ENCODE measurements around the gene CES2. TPM values are rescaled to one million over a fixed set of nuclear protein-coding genes. Genes with fewer than 3 reads are reported as not detected.
"Not testable (repeated sequence)": the region's sequence is repeated elsewhere in the genome, so short reads cannot be mapped to it uniquely, and the experiment has no call there.

CES2 gene
- total and polyA plus RNA-seq, 2 donors (not counting 1 experiment from before 2014, with no cell fraction given) = 23.5 to 47.8 TPM

DNA sequence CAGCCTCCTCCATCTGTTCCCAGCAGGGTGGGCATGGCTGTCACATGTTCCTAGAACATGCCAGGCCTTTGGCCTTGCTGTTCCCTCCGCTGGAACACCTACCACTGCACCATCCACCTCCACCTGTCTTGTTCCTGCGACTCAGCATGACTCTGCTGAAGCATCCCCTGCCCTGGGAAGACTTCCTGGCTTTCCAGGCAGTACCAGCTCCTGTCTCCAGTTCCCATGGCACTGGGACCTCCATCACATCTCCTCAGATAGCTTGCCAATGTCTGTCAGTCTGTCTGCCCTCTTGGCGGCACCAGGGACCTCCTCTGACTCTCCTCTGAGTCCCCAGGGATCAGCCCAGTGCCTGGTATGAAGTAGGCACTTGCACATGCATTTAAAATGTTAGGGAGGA is 39.3 kb upstream of the CES2 start:
- no peak overlapping the region for H3K4me2 ChIP-seq (replicated peaks; ENCODE audit: low read depth, low read length, poor library complexity, severe bottlenecking)
- H2AFZ ChIP-seq (ENCODE audit: insufficient read depth, low read depth, low read length, poor library complexity, severe bottlenecking) = no peak overlapping the region
- H3K9ac ChIP-seq (ENCODE audit: low read length) = no peak overlapping the region
- ChIA-PET CTCF (interaction anchor here (1.0 to 2.5 kb wide), 6 partner anchors 11 to 259 kb away, joined by 3 to 8 read pairs (median 4); partner anchors contain the start of gene PDP2), POLR2A (no interaction called here)
- ATAC-seq (ENCODE audit: low read depth) (no peak), DNase-seq (no peak)
- no peaks in the 10 kb centered on the region for H3K27me3 Mint-ChIP-seq
- H3K9me3 ChIP-seq (ENCODE audit: control extremely low read depth in 1 of 3, control insufficient read depth in 2 of 3, insufficient read depth in 1 of 3, low read length in 2 of 3) = no peaks in the 10 kb centered on the region
- H3K27ac ChIP-seq (ENCODE audit: low read length in 2 of 2) = no peak overlapping the region
- peaks cover 0 to 3% of the 10 kb centered on the region in 2 donors for H3K4me1 ChIP-seq (ENCODE audit: control insufficient read depth in 2 of 2, insufficient read depth in 2 of 2, low read length in 2 of 2)
- no peaks in the 10 kb centered on the region for H3K9me3 Mint-ChIP-seq (ENCODE audit: insufficient read depth)
- H3K79me2 ChIP-seq (ENCODE audit: control insufficient read depth, insufficient read depth, low read length) = no peaks in the 10 kb centered on the region
- intact Hi-C loops (cut with micrococcal nuclease) = loop anchor here (1.0 kb wide), 1 partner anchor 58 kb away; no protein-coding TSS in a partner anchor
- no peak overlapping the region for H3K4me3 ChIP-seq (ENCODE audit: control extremely low read depth in 1 of 5, extremely low read depth in 1 of 5, insufficient read depth in 1 of 5, low read depth in 2 of 5, low read length in 4 of 5)
- WGBS (ENCODE audit: insufficient coverage) = 100% methylated on average over 2 of the region's 3 CpGs
- H3K27ac Mint-ChIP-seq = no peak overlapping the region
- no peaks in the 10 kb centered on the region for H3K36me3 ChIP-seq (replicated peaks in 1 of 2; ENCODE audit: control extremely low read depth in 1 of 2, control insufficient read depth in 1 of 2, extremely low read depth in 1 of 2, insufficient read depth in 2 of 2, low read length in 1 of 2)
- no peaks in the 10 kb centered on the region for H4K20me1 ChIP-seq (ENCODE audit: control insufficient read depth, insufficient read depth, low read length, poor library complexity, severe bottlenecking)
- H3K4me3 Mint-ChIP-seq = no peak overlapping the region
- TF ChIP-seq EZH2 (IDR thresholded peaks at IDR 0.05; ENCODE audit: borderline replicate concordance, insufficient read depth, low read depth, low read length, poor library complexity, severe bottlenecking) = no peak
- TF ChIP-seq, protein P1, sequence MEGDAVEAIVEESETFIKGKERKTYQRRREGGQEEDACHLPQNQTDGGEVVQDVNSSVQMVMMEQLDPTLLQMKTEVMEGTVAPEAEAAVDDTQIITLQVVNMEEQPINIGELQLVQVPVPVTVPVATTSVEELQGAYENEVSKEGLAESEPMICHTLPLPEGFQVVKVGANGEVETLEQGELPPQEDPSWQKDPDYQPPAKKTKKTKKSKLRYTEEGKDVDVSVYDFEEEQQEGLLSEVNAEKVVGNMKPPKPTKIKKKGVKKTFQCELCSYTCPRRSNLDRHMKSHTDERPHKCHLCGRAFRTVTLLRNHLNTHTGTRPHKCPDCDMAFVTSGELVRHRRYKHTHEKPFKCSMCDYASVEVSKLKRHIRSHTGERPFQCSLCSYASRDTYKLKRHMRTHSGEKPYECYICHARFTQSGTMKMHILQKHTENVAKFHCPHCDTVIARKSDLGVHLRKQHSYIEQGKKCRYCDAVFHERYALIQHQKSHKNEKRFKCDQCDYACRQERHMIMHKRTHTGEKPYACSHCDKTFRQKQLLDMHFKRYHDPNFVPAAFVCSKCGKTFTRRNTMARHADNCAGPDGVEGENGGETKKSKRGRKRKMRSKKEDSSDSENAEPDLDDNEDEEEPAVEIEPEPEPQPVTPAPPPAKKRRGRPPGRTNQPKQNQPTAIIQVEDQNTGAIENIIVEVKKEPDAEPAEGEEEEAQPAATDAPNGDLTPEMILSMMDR (IDR thresholded peaks at IDR 0.05) = no peak
- no peaks in the 10 kb centered on the region for H3K4me1 Mint-ChIP-seq
- peaks cover 0 to 3% (median 0%) of the 10 kb centered on the region in 4 experiments for H3K27me3 ChIP-seq (replicated peaks in 1 of 4; ENCODE audit: control extremely low read depth in 1 of 4, control insufficient read depth in 3 of 4, insufficient read depth in 4 of 4, low read length in 3 of 4)

DNA sequence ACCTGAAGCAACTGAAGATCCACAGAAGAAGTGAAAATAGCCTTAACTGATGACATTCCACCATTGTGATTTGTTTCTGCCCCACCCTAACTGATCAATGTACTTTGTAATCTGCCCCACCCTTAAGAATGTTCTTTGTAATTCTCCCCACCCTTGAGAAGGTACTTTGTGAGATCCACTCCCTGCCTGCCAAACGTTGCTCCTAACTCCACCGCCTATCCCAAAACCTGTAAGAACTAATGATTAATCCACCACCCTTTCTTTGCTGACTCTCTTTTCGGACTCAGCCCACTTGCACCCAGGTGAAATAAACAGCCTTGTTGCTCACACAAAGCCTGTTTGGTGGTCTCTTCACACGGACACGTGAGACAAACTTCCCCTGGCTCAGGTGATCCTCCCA is 38.6 kb upstream of the CES2 start:
- POLR2A ChIA-PET; H2AFZ ChIP-seq (ENCODE audit: insufficient read depth, low read depth, low read length, poor library complexity, severe bottlenecking); intact Hi-C loops (cut with micrococcal nuclease); H3K27me3 ChIP-seq (replicated peaks in 1 of 4; ENCODE audit: control extremely low read depth in 1 of 4, control insufficient read depth in 3 of 4, insufficient read depth in 4 of 4, low read length in 3 of 4); H3K9ac ChIP-seq (ENCODE audit: low read length); H3K27ac ChIP-seq (ENCODE audit: low read length in 2 of 2); H3K4me3 Mint-ChIP-seq; H3K79me2 ChIP-seq (ENCODE audit: control insufficient read depth, insufficient read depth, low read length); DNase-seq; H4K20me1 ChIP-seq (ENCODE audit: control insufficient read depth, insufficient read depth, low read length, poor library complexity, severe bottlenecking); H3K27ac Mint-ChIP-seq; ATAC-seq (ENCODE audit: low read depth); H3K4me3 ChIP-seq (ENCODE audit: control extremely low read depth in 1 of 5, extremely low read depth in 1 of 5, insufficient read depth in 1 of 5, low read depth in 2 of 5, low read length in 4 of 5); H3K27me3 Mint-ChIP-seq; H3K9me3 Mint-ChIP-seq (ENCODE audit: insufficient read depth); H3K4me1 ChIP-seq (ENCODE audit: control insufficient read depth in 2 of 2, insufficient read depth in 2 of 2, low read length in 2 of 2); H3K4me1 Mint-ChIP-seq; H3K36me3 ChIP-seq (replicated peaks in 1 of 2; ENCODE audit: control extremely low read depth in 1 of 2, control insufficient read depth in 1 of 2, extremely low read depth in 1 of 2, insufficient read depth in 2 of 2, low read length in 1 of 2); H3K4me2 ChIP-seq (replicated peaks; ENCODE audit: low read depth, low read length, poor library complexity, severe bottlenecking); H3K9me3 ChIP-seq (ENCODE audit: control extremely low read depth in 1 of 3, control insufficient read depth in 2 of 3, insufficient read depth in 1 of 3, low read length in 2 of 3): not testable (repeated sequence)
- CTCF ChIA-PET = interaction anchor here (1.0 to 1.3 kb wide), 2 partner anchors 10 to 259 kb away, joined by 3 to 4 read pairs; no protein-coding TSS in a partner anchor
- WGBS (ENCODE audit: insufficient coverage) = 98% methylated on average over 5 of the region's 5 CpGs

Measured in B cell (primary cell).